CD4-positive, alpha-beta T cell treated with Interleukin-15 for 1 hour (primary cell): ENCODE measurements around the gene KRTAP5-2.

Experiments used
- DNase-seq: peaks from one replicate; pipeline ENCODE4 v3.0.0-alpha.2; 2020

KRTAP5-2 gene

DNA sequence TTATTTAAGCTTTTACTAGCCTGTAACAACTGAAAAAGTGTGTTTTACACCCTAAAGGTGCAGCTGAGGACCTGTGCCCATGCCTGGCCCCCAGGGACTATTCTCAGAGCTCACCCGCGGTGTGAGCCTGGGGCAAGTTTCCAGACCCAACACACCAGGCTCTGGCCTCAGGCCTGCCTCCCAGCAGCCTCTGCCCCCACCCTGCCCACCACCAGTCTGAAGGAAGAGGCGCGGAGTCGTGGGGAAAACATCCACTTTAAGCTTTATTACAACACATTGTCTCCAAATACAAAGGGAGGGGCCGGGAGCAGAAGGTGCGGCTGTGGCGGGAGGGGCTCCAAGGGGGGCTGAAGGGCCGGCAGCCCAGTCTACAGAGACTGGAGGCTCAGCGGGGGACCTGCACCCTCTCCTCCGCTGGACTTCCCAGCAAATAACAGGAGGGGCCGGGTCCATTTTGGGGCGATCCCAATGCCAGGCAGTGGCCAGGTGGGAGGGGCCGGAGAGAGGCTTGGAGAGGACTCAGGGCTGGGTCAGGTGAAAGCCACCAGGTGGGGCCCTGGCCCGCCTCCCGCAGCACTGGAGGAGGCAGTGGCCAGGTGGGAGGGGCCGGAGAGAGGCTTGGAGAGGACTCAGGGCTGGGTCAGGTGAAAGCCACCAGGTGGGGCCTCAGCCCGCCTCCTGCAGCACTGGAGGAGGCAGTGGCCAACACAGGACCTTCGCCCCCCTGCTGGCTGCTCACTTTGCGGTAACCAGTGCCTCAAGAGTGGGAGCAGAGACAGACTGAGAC is 44.1 kb downstream of the KRTAP5-2 start:
- no peak for DNase-seq

GRCh38 chr11:1549338-1550330 is 48.5 kb downstream of the KRTAP5-2 start:
- no peak for DNase-seq

GRCh38 chr11:1548221-1549070 is 49.6 kb downstream of the KRTAP5-2 start:
- DNase-seq: no peak

DNA sequence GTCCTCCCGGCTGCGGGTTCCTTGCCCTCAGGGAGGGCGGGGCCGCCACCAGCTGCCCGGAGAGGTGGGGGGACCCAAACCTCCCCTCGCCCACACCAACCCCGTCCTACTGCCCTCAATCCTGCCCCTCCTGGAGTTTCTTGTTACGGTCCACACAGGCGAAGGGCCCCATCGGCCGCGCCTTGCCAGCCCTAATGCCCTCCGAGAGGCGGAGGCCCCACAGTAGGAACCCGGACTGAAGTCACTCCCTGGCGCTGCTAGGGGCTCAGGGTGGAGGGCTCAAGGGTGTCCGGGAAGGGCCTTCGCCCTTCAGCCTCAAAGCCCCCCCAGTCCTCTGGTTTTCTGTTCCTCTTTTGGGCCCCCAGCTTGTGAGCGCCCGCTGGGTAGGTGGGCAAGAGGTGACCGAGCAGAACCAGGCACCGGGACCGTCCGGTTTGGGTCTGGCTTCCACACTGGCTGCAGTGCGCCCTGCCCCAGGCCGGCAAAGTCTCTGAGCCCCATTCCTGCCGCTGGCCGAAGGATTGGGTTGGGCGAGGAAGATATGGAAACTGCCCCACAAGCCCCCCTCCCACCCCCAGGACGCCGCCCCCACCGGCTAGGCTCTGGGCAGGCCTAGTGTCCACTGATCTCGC is 50.5 kb downstream of the KRTAP5-2 start:
- DNase-seq: no peak
